EH (cell line): ENCODE data around the gene RANBP1.

ENCODE experiments used
- DNase-seq: peaks from one replicate; pipeline ENCODE4 v3.0.0-alpha.2; 2015; ENCODE audit warnings: low read depth

The RANBP1 gene

DNA sequence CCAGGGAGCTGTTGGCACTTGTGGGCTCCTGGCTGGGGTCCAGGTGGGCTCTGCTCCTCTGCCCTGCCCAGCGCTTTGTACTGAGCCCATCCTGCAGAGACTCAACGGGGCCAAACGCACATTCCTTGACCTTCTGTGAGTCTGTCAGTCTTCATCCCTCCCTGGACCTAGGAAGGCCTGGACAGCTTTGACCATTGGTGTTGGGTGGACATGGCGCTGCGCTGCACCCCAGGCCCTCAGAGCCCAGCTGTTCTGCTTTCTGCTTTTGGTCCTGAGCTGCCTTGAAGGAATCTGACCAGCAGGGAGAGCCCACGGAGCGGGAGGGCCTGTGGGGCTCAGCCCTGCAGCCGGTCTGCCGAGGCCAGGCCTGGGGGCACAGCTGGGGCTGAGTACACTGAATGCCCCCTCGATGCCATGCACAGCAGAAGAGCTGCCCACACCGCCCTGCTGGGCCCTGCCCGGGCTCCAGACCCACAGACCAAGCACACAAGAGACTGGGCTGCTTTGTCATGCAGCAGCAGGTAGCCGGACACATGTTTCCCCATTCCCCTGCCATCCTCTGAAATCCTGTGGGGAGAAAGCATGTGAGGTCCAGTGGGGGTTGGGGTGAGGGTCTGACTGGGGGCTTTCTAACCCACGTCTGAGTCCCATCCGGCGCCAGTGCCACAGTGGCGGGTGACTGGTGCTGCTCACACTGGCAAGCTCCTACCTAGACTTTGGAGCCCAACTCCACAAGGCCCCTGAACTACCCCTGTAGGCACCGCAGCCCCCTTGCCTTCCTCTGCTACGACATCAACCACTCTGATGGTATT is 59.1 kb downstream of the RANBP1 start:
- peak; percentile 25 for DNase-seq

DNA sequence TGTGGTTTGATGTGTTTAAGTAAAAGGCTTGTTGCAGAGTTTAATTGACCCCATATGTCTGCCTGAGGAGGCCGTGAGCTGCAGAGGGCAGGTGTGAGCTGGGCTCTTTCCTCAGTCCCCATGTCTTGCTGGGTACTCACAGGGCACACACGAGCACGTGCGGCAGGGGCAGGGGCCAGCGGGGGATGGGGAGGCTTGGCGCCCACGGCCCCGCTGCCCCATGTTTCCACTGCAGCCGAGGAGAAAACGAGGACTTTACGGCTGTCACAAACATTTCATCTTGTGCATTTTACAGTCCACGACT is 59.6 kb downstream of the RANBP1 start:
- DNase-seq, result peak; percentile 25

DNA sequence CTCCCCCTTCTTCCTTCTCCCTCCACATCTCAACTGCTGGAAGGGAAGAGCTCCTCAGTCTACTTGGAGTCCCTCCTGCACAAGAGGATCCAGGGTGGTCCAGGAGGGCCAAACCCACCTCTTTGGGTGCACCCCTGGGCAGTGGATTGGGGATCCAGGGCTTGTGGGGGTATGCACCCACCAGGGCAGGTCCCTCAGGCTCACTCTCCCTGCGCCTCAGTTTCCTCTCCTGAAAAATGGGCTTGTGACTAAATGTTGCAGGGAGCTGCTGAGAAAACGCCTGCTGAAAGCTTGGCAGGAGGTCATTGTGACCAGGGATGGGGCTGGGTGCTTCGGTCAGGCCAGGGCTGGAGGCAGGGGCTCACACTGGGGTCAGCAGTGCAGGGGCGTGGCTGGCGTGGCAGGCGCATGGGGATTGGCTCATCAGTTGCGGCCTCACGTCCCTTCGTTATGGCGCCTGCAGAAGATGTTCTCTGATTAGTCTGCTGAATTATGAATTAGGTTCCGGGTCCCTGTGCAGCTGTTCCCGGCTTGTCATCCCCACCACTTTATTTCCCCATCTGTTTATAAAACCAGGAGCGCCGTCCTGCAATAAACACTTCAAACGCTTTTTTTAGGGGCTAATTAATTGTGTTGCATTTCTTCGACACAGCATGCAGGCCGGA is 60.6 kb downstream of the RANBP1 start:
- DNase-seq, result no peak
